Muscle layer of colon (tissue), 2 donors: ENCODE results near the gene TRHDE.

Experiments used
- H3K27ac ChIP-seq: one replicate; pipeline ENCODE4 v1.7.0; 2013; ENCODE audit warnings: low read depth, mild to moderate bottlenecking, low read length, moderate library complexity
- H3K27me3 ChIP-seq, 2 donors: one replicate each; pipeline ENCODE4 v1.7.0; 2013; ENCODE audit warnings: low read length in 2 of 2, mild to moderate bottlenecking in 2 of 2; ENCODE audit not compliant: insufficient read depth in 2 of 2, control insufficient read depth in 1 of 2
- H3K36me3 ChIP-seq: one replicate; pipeline ENCODE4 v1.7.0; 2013; ENCODE audit warnings: mild to moderate bottlenecking, low read length; ENCODE audit not compliant: insufficient read depth
- H3K4me1 ChIP-seq: one replicate; pipeline ENCODE4 v1.7.0; 2013; ENCODE audit warnings: mild to moderate bottlenecking, low read length; ENCODE audit not compliant: insufficient read depth
- H3K4me3 ChIP-seq, 2 donors: one replicate each; pipeline ENCODE4 v1.7.0; 2013; ENCODE audit warnings: low read length in 2 of 2, low read depth in 1 of 2, mild to moderate bottlenecking in 1 of 2, moderate library complexity in 1 of 2
- H3K9ac ChIP-seq: one replicate; pipeline ENCODE4 v1.7.0; 2013; ENCODE audit warnings: low read length
- H3K9me3 ChIP-seq: one replicate; pipeline ENCODE4 v1.7.0; 2013; ENCODE audit warnings: mild to moderate bottlenecking, low read length
- donor health status: abdominal sarcoma.
- donor health status: Adenocarcinoma of cecum.

TRHDE gene

DNA sequence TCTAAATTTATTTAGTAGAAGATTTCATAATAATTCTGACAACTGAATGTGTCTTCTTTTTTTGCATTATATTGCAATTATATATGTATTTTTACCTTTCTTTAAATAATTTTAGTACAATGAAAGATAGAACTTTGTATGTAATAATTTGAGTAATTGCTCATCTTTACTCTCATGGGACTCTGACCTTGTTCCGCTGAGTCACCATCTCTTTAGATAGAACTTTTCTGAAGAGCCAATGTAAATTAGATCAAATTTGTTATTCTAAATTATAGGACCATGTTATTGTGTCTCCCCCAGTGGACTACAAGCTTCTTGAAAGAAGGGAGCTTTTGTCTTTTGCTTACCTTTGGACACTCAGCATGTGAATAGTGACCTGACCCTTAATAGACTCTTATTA lies 96.1 kb downstream of the TRHDE start:
- no peak overlapping the region for H3K27ac ChIP-seq

DNA sequence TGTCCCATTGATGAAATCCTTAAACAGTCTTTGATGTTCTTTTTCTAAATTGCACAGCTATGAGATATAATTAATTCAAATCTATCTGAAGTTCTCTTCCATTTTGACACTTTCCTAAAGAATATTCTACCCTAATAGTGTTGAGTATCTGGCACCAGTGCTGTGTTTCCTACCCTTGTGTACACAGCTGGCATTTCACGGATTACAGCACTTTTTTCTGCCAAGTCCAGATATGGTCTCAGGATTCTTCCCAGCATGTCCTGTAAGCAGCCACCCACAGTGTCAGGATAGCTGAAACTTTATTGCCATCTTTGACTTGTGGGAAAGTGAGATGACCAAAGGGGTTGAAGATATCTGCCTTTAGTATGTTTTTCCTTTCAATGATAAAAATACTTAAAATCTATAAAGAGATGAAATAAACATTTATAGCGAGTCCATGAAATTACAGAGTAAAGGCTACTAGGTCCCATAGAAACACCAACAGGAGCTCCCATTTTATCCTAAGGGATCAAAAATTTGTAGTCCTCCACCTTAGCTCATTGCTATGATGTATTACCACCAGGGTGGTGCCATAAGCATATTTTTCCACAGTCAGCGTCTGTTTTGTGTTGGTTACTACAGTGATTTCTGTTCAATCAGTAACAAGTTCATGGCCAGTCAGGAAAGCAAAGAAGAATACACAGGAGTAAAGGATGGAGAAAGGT lies 96.7 kb downstream of the TRHDE start:
- no peak overlapping the region for H3K27ac ChIP-seq
- H3K4me3 ChIP-seq = no peak overlapping the region
- H3K36me3 ChIP-seq = no peaks in the 10 kb centered on the region
- H3K9me3 ChIP-seq = no peaks in the 10 kb centered on the region
- H3K4me1 ChIP-seq = no peaks in the 10 kb centered on the region
- H3K27me3 ChIP-seq = no peaks in the 10 kb centered on the region
- no peak overlapping the region for H3K9ac ChIP-seq

More for the DNA sequence above, 96.1 kb downstream of the TRHDE start:
- Histone ChIP-seq H3K9me3 (no peaks in the 10 kb centered on the region), H3K4me3 (no peak overlapping the region), H3K9ac (no peak overlapping the region), H3K4me1 (no peaks in the 10 kb centered on the region), H3K27me3 (no peaks in the 10 kb centered on the region), H3K36me3 (no peaks in the 10 kb centered on the region)

DNA sequence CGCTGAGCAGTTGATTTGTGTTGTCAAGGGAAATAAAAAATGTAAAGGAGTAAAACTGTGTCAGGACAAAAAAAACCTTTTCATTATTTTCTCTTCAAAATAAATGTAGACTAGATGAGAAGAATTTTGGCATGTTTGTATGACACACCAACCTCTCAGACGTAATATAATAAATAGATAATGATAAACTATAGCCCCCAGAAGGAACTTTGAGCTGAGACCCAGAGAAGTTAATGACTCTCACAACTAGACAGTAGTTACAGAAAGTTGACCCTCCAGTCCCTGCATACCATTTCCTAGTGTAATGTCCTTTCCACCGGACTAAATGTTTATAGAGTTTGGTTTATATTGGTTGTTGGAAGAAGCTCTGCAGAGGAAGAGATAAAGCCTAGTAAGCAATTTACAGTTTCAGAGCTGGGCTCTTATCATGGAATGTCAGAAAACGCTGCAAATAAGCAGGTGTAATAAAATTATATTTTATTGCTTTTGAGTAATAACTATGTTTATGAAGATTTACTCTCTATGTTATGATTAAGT lies 97.3 kb downstream of the TRHDE start:
- no peaks in the 10 kb centered on the region for H3K27me3 ChIP-seq
- no peak overlapping the region for H3K27ac ChIP-seq
- no peaks in the 10 kb centered on the region for H3K4me1 ChIP-seq
- no peak overlapping the region for H3K4me3 ChIP-seq
- no peaks in the 10 kb centered on the region for H3K36me3 ChIP-seq
- no peak overlapping the region for H3K9ac ChIP-seq
- no peaks in the 10 kb centered on the region for H3K9me3 ChIP-seq

DNA sequence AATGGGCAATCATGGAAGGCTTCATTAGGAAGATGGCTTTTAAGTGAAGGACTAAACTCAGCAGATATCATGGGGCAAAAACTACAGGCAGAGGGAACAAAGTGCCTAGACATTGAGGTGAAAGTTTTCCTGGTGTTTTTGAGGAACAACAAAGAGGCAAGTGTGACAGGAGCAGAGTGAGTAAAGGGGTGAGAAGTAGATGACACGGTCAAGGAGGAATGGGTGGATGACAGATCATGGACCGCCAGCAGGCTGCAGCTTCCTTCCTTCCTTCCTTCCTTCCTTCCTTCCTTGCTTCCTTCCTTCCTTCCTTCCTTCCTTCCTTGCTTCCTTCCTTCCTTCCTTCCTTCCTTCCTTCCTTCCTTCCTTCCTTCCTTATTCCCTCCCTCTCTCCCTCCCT lies 108.3 kb downstream of the TRHDE start:
- no peak overlapping the region for H3K9ac ChIP-seq

DNA sequence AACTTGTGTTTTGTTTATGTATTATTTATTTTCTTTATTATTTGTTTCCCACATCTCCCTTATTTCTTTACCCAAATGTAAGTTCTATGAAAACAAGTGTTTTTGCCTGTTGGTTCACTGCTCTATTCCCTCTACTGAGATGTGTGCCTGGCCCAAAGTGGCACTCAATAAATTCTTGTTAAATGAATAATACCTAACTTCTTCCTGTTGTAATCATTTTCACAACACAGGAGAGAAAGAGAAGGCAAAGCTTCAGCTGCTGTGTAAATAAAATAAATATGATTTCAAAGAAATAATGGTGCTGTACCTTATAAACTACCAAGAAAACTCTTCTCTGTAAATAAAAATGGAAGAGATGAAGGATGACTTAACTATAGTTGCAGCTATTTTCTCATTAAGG lies 116.2 kb downstream of the TRHDE start:
- H3K27ac ChIP-seq = no peak overlapping the region
- no peaks in the 10 kb centered on the region for H3K36me3 ChIP-seq
- H3K27me3 ChIP-seq = no peaks in the 10 kb centered on the region
- H3K9ac ChIP-seq = no peak overlapping the region
- no peaks in the 10 kb centered on the region for H3K4me1 ChIP-seq
- no peaks in the 10 kb centered on the region for H3K9me3 ChIP-seq
- no peak overlapping the region for H3K4me3 ChIP-seq

More for the DNA sequence above, 108.3 kb downstream of the TRHDE start:
- H3K9me3 ChIP-seq = no peaks in the 10 kb centered on the region
- no peak overlapping the region for H3K27ac ChIP-seq
- no peaks in the 10 kb centered on the region for H3K27me3 ChIP-seq
- H3K4me1 ChIP-seq = no peaks in the 10 kb centered on the region
- H3K4me3 ChIP-seq = no peak overlapping the region
- no peaks in the 10 kb centered on the region for H3K36me3 ChIP-seq

DNA sequence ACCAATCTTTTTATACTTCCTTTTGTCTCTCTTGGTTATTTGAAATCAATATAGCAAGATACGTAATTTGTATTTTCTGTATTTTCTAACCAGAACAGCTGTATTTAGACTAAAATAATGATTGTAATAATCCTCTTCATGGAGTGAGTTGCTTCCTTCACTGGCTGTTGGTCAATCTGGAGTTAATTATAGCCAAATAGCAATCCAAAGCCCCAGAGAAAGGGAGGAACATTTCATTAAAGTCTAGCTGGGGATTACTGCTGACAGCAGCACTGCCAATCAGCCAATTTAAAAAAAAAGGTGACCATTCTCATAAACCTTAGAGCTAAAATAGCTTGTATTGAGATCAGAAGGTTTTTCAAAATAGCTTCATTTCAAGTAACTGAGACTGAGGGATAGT lies 118.0 kb downstream of the TRHDE start:
- Histone ChIP-seq H3K4me3 (no peak overlapping the region), H3K4me1 (no peaks in the 10 kb centered on the region), H3K27me3 (no peaks in the 10 kb centered on the region), H3K27ac (no peak overlapping the region), H3K9ac (no peak overlapping the region), H3K9me3 (no peaks in the 10 kb centered on the region), H3K36me3 (no peaks in the 10 kb centered on the region)

DNA sequence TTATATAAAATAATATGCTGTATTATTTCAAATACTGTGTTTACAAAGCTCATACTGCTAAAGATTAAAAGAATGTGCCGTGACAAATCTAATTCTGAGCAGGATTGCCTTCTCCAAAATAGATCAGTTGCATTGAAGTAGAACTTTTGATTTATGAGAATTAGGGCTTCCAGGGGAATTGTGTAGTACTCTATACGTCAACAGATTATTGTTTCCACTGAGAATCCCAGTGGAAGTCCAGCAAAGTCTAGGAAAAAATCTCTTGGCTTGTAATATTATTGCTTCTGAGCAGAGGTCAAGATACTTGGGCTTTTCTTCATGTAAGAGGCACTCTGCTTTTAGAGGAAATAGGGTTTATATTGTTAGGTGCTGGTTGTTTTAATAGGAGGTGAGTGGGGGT lies 133.9 kb downstream of the TRHDE start:
- no peaks in the 10 kb centered on the region for H3K9me3 ChIP-seq
- H3K9ac ChIP-seq = no peak overlapping the region
- H3K4me1 ChIP-seq = peaks cover 3% of the 10 kb centered on the region
- H3K4me3 ChIP-seq = no peak overlapping the region
- no peaks in the 10 kb centered on the region for H3K27me3 ChIP-seq
- no peak overlapping the region for H3K27ac ChIP-seq
- H3K36me3 ChIP-seq = no peaks in the 10 kb centered on the region

DNA sequence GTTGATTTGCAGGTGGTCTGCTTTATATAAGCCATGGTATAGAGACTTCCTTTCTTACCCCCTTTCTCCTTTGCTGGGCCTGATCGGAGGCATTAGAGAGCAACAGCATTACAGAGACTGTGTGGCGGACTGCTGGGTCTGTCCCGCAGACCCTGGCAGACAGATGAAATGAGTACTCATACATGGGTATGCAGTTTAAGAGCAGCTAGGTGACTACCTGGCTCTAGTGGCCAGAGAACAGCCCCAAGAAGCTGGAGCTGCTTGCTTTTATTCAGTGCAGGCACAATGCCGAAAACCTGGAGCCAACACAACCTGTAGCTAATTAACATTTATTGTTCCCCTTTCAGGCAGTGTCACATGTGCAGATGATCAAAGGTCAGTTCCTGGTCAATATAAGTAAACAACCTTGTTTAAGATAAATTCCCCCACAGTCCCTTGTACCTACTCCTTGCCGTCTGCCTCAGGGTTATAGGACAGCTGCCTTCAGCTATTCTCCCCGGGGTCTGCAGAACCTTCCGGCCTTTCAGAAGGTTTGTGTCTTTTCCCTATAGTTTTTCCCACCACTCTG lies 160.0 kb downstream of the TRHDE start:
- no peaks in the 10 kb centered on the region for H3K9me3 ChIP-seq
- H3K4me3 ChIP-seq = no peak overlapping the region
- no peak overlapping the region for H3K9ac ChIP-seq
- H3K27ac ChIP-seq = no peak overlapping the region
- no peaks in the 10 kb centered on the region for H3K36me3 ChIP-seq
- no peaks in the 10 kb centered on the region for H3K27me3 ChIP-seq
- H3K4me1 ChIP-seq = no peaks in the 10 kb centered on the region

DNA sequence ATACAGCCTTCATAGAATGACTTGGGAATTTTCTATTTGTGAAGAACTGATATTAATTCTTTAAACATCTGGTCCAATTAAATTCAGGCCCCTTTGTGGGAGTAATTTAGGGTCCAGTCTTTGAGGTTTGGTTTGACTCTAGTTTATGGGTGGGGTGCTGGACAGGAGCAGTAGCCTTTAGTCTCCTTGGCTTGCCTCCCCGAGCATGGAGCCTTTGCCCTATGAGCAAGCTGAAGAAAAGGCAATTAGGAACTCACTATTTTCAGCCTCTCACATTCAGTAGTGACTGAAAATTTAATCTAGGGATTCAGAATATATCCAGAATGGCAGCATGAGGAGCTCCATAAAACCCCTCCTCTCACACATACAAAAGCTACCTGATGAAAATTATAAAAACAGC lies 161.1 kb downstream of the TRHDE start:
- H3K27ac ChIP-seq = no peak overlapping the region
- no peaks in the 10 kb centered on the region for H3K27me3 ChIP-seq
- no peaks in the 10 kb centered on the region for H3K9me3 ChIP-seq
- H3K36me3 ChIP-seq = no peaks in the 10 kb centered on the region
- H3K4me3 ChIP-seq = no peak overlapping the region
- H3K9ac ChIP-seq = no peak overlapping the region
- H3K4me1 ChIP-seq = no peaks in the 10 kb centered on the region

DNA sequence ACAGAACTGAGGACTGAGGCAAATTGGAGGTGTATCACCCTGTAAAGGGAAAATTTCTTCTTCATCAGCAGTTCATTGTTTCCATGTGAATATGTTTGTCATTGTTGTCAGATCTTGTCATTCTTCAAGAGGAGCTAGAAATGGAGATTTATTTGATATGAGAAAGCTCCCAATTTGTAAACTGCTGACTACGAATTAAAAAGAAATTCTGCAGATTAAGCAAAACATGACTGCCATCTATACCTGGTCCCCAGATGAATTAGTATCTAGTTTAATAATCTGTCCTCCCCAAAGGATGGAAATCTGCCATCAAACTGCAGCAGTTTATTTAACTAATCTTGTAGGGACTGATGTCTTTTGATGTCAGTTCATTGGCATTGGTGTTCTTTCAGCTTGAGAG lies 162.8 kb downstream of the TRHDE start:
- Histone ChIP-seq H3K27me3 (no peaks in the 10 kb centered on the region), H3K4me1 (no peaks in the 10 kb centered on the region), H3K9ac (no peak overlapping the region), H3K9me3 (no peaks in the 10 kb centered on the region), H3K36me3 (no peaks in the 10 kb centered on the region), H3K27ac (no peak overlapping the region), H3K4me3 (no peak overlapping the region)

DNA sequence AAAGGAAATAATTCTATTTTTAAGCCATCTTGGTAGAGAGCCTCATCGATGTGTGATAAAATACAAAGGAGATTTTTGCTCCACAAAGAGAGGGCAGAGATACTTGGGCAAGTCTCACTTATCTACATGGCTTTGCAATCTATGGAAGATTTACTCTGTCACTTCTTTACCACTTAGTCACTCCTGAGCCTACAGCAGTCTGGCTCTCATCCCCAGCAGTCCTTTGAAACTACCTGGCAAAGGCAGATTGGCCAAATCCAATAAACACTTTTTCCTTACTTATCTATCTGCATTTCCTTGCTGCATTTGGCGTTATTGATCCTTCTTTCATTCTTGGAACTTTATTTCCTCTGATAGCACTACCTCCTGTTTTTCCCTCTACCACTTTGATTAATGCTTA lies 170.0 kb downstream of the TRHDE start:
- Histone ChIP-seq H3K27me3 (no peaks in the 10 kb centered on the region), H3K4me3 (no peak overlapping the region), H3K9ac (no peak overlapping the region)

DNA sequence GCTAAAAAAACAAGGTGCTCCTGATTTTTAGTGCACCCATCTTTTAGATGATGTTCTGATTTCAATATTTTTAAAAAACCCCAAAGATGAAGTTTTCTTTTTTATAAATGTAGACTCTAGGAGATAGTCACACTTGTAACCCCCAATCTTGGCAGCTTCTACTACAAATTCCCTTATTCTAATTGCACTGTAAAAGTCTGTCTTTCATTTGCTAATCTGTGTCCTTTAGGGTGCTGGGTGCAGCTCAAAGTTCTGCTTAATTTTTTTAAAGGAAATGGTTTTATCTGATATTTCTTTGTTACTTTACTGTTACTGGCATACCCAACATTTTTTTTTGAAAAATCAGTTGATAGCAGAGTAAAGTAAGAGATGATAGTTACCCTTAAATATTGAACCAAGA lies 172.0 kb downstream of the TRHDE start:
- Histone ChIP-seq H3K9ac (no peak overlapping the region), H3K9me3 (no peaks in the 10 kb centered on the region), H3K4me3 (no peak overlapping the region), H3K36me3 (no peaks in the 10 kb centered on the region), H3K4me1 (no peaks in the 10 kb centered on the region), H3K27ac (no peak overlapping the region), H3K27me3 (no peaks in the 10 kb centered on the region)

More for the DNA sequence above, 170.0 kb downstream of the TRHDE start:
- Histone ChIP-seq H3K4me1 (no peaks in the 10 kb centered on the region), H3K36me3 (no peaks in the 10 kb centered on the region), H3K27ac (no peak overlapping the region), H3K9me3 (no peaks in the 10 kb centered on the region)
